Erythroblast (primary cell): Measurements from ENCODE around the gene TSSK3.

Source experiments
- GATA1 ChIP-seq: IDR thresholded peaks from 2 replicates; pipeline ENCODE4 v1.6.1; 2011; ENCODE audit warnings: low read depth, mild to moderate bottlenecking, control low read depth, low read length, moderate library complexity
- POLR2A ChIP-seq: IDR thresholded peaks from 2 replicates; pipeline ENCODE4 v1.6.1; 2011; ENCODE audit warnings: mild to moderate bottlenecking, low read length

DNA sequence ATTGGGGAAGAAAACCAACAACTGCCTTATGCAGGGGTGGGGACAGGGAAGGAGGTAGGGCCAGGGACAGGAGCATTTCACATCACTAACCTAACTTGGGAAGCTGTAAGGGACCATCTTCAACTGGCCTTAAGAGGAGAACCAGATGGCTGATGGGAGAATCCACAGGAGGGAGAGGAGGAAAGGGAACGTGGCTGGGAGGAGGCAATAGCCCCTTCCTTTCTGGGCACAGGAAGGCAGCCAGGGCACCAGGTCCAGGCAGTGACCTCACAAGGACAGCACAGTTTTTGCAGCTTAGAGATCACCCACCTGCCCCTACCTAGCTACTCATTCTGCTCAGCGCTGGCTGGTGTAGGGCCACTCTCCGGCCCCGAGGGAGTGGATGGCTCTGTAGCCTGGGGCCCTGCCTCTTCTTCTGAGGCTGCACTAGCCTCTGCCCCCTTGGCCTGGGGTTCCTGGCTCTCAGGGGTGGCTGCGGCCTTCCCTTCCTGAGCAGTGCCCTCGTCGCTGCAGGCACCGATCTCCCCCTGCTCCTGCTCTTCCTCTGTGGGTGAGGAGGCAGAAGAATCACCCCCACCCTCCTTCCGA lies 28.0 kb upstream of the TSSK3 start:
- no peak for TF ChIP-seq POLR2A
- no peak for TF ChIP-seq GATA1
